H7 (cell line): Measurements from ENCODE around the gene OR2D2. TPM values are rescaled to one million over a fixed set of nuclear protein-coding genes. Genes with fewer than 3 reads are reported as not detected.
"Not testable (repeated sequence)": the region's sequence is repeated elsewhere in the genome, so short reads cannot be mapped to it uniquely, and the experiment has no call there.

ENCODE experiments used
- DNase-seq: peaks from one replicate; pipeline ENCODE4 v3.0.0; 2012
- H3K27me3 ChIP-seq: 2 replicates; pipeline ENCODE4 v1.6.0; 2011; ENCODE audit warnings: mild to moderate bottlenecking, low read length; ENCODE audit not compliant: control insufficient read depth, insufficient read depth
- H3K36me3 ChIP-seq: replicated peaks from 2 replicates; pipeline ENCODE4 v1.5.1; 2011; ENCODE audit warnings: low read length; ENCODE audit not compliant: control insufficient read depth, insufficient read depth
- H3K4me3 ChIP-seq: 2 replicates; pipeline ENCODE4 v1.5.1; 2011; ENCODE audit warnings: low read depth, mild to moderate bottlenecking, control low read depth, low read length, moderate library complexity; ENCODE audit not compliant: insufficient read depth
- total RNA-seq: library from RNA; depleted of rRNA; stranded (reverse); fragments of >200 nt; shearing (Covaris generic); gene quantifications from 2 replicates; pipeline ENCODE4 v1.2.3, GENCODE V29; 2014; rRNA removed

Gene OR2D2
- total RNA-seq, 1 experiment from 2014 or later: 0.42 TPM

DNA sequence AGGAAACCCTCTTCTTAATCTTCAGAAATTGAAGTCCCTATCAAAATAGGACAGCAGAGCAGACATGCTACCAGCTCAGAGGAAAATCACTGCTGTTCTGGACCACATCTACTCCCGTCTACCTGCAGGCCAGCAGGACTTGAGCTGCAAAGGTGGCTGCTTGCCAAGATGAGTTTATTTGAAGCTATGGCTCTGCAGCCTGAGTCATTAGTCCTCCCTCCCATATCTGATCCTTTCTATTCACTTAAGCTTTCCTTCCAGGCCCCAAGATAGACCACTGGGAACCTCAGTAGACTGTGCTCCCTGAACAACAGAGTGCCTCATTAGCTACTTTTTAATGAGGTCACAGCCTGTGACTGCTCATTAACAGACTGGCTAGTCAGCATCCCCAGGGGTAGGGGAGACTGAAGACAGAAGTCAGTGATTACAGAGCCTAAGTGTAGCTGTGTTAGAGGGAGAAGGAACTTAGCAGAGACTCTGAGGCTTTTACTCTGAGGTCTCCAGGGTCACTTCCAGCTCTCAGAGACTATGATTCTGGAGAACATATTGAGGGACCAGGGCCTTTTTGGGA is 36.2 kb downstream of the OR2D2 start:
- Histone ChIP-seq H3K4me3 (no peak overlapping the region), H3K27me3 (no peaks in the 10 kb centered on the region), H3K36me3 (no peaks in the 10 kb centered on the region)
- DNase-seq: no peak

DNA sequence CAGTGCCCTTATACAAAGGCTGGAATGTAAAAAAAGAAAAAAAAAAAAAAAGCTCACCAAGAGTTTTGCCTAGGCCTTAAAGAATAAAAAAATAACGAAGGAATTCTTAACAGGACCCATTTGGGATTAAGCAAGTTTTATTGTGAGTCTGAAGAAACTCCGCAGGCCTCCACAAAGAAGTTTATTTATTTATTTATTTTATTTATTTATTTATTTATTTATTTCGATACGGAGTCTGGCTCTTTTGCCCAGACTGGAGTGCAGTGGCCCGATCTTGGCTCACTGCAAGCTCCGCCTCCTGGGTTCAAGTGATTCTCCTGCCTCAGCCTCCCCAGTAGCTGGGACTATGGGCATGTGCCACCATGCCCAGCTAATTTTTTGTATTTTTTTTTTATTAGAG is 37.5 kb downstream of the OR2D2 start:
- DNase-seq, H3K36me3 ChIP-seq, H3K27me3 ChIP-seq, H3K4me3 ChIP-seq: not testable (repeated sequence)

- DNase-seq: no peak
- Histone ChIP-seq H3K36me3 (no peaks in the 10 kb centered on the region), H3K27me3 (no peaks in the 10 kb centered on the region), H3K4me3 (no peak overlapping the region)
Observed at GRCh38 chr11:6850526-6850925, 41.8 kb downstream of the OR2D2 start.

- no peaks in the 10 kb centered on the region for H3K27me3 ChIP-seq
- no peaks in the 10 kb centered on the region for H3K36me3 ChIP-seq
- no peak for DNase-seq
- H3K4me3 ChIP-seq: no peak within 1 kb of the TSS
Observed at GRCh38 chr11:6845383-6845782, 46.9 kb downstream of the OR2D2 start, which contains the start of gene OR10A5. OR10A5 (plus strand) TSS chr11:6845683; CDS start chr11:6845683, 0 bp downstream.

GRCh38 chr11:6844356-6844755 is 47.9 kb downstream of the OR2D2 start:
- no peak for DNase-seq
- Histone ChIP-seq H3K36me3 (no peaks in the 10 kb centered on the region), H3K27me3 (no peaks in the 10 kb centered on the region), H3K4me3 (no peak overlapping the region)

DNA sequence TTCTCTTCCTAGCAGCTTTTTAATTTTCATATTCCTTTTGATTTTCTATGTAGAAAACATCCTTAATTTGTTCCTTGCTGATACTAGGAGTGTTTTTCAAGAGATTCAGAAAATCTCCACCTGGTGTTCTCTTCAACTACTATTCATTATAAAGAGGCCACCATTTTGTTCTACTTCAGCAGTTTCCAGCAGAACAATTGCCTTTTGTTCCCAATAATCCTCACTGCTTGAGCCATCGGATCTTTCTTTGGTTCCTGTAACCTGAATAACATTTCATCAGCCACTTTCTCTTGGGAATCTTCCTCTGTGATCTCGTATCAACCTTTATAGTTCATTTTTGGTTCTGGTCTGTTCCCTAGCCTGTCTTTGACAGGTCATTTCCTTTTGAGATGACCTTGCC is 48.6 kb downstream of the OR2D2 start:
- Histone ChIP-seq H3K27me3 (no peaks in the 10 kb centered on the region), H3K4me3 (no peak overlapping the region), H3K36me3 (no peaks in the 10 kb centered on the region)
- no peak for DNase-seq

GRCh38 chr11:6841694-6842093 is 50.6 kb downstream of the OR2D2 start:
- no peak for DNase-seq
- H3K4me3 ChIP-seq: no peak overlapping the region
- no peaks in the 10 kb centered on the region for H3K36me3 ChIP-seq
- H3K27me3 ChIP-seq: no peaks in the 10 kb centered on the region

Other genes starting within 250 kb of the OR2D2 start
- gene DCHS1, start 236.7 kb downstream of the OR2D2 start, total RNA-seq: 15.7 and 16.8 TPM in 2 replicates
- 72.9 and 110 TPM in 2 replicates for gene MRPL17, start 209.2 kb downstream of the OR2D2 start, total RNA-seq
- 0.07 TPM in 2 replicates for gene OR2AG2, start 120.5 kb downstream of the OR2D2 start, total RNA-seq
- not detected in 2 replicates for gene OR2AG1, start 109.5 kb downstream of the OR2D2 start, total RNA-seq
- 0.04 and 0.07 TPM in 2 replicates for gene OR6A2, start 92.8 kb downstream of the OR2D2 start, total RNA-seq
- not detected in 2 replicates for gene OR10A5, start 46.8 kb downstream of the OR2D2 start, total RNA-seq
- not detected in 2 replicates for gene OR10A2, start 29.4 kb downstream of the OR2D2 start, total RNA-seq
- gene OR10A4, start 15.9 kb downstream of the OR2D2 start, total RNA-seq: not detected in 2 replicates
- gene OR2D3, start 28.5 kb upstream of the OR2D2 start, total RNA-seq: not detected in 2 replicates
- gene ZNF215, start 33.9 kb upstream of the OR2D2 start, total RNA-seq: 7.1 and 11.8 TPM in 2 replicates
- 1.1 and 1.6 TPM in 2 replicates for gene ZNF214, start 127.8 kb upstream of the OR2D2 start, total RNA-seq
- 0.07 and 0.11 TPM in 2 replicates for gene NLRP14, start 128.0 kb upstream of the OR2D2 start, total RNA-seq
- not detected in 2 replicates for gene RBMXL2, start 196.5 kb upstream of the OR2D2 start, total RNA-seq